ENCODE results near the gene CNTNAP5.

Gene CNTNAP5

DNA sequence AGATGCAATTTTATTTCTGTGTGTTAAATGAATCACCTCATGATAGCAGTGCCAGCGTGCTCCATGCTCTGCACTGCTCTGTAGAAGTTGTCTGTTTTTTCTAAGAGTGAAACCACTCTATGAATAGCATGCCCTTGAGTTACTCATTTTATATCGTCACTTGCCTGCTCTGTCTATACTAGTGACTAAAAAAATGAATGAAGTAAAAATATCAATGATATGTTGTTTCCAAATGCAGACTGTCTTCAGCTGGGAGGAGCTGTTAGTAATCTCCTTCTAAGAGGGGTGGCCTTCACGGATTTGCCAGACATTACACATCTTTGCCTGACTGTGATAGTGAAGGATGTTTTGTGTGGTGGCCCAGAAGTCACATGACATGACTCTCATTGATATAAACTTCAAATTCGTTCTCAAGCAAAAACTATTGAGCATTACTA, 852.1 kb downstream of the CNTNAP5 start:
- H3K4me3 ChIP-seq (ENCODE audit: low read depth, low read length) = no peak overlapping the region
- TF ChIP-seq, protein P1, sequence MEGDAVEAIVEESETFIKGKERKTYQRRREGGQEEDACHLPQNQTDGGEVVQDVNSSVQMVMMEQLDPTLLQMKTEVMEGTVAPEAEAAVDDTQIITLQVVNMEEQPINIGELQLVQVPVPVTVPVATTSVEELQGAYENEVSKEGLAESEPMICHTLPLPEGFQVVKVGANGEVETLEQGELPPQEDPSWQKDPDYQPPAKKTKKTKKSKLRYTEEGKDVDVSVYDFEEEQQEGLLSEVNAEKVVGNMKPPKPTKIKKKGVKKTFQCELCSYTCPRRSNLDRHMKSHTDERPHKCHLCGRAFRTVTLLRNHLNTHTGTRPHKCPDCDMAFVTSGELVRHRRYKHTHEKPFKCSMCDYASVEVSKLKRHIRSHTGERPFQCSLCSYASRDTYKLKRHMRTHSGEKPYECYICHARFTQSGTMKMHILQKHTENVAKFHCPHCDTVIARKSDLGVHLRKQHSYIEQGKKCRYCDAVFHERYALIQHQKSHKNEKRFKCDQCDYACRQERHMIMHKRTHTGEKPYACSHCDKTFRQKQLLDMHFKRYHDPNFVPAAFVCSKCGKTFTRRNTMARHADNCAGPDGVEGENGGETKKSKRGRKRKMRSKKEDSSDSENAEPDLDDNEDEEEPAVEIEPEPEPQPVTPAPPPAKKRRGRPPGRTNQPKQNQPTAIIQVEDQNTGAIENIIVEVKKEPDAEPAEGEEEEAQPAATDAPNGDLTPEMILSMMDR (IDR thresholded peaks at IDR 0.05; ENCODE audit: insufficient read depth, low read depth, low read length, missing control alignments) = no peak
- DNase-seq (ENCODE audit: low read depth) = peak; percentile 67

- H3K4me3 ChIP-seq (ENCODE audit: low read depth, low read length) = no peak overlapping the region
- DNase-seq (ENCODE audit: low read depth) = no peak
- TF ChIP-seq, protein P1 (IDR thresholded peaks at IDR 0.05; ENCODE audit: insufficient read depth, low read depth, low read length, missing control alignments) = no peak
Measured at GRCh38 chr2:124879640-124880039, 854.6 kb downstream of the CNTNAP5 start.

GRCh38 chr2:124880995-124881394, 855.9 kb downstream of the CNTNAP5 start:
- TF ChIP-seq, protein P1 (IDR thresholded peaks at IDR 0.05; ENCODE audit: insufficient read depth, low read depth, low read length, missing control alignments) = no peak
- no peak overlapping the region for H3K4me3 ChIP-seq (ENCODE audit: low read depth, low read length)
- DNase-seq (ENCODE audit: low read depth) = no peak

GRCh38 chr2:124882423-124882822, 857.3 kb downstream of the CNTNAP5 start:
- H3K4me3 ChIP-seq (ENCODE audit: low read depth, low read length) = no peak overlapping the region
- DNase-seq (ENCODE audit: low read depth) = peak; percentile 16
- TF ChIP-seq, protein P1 (IDR thresholded peaks at IDR 0.05; ENCODE audit: insufficient read depth, low read depth, low read length, missing control alignments) = no peak

DNA sequence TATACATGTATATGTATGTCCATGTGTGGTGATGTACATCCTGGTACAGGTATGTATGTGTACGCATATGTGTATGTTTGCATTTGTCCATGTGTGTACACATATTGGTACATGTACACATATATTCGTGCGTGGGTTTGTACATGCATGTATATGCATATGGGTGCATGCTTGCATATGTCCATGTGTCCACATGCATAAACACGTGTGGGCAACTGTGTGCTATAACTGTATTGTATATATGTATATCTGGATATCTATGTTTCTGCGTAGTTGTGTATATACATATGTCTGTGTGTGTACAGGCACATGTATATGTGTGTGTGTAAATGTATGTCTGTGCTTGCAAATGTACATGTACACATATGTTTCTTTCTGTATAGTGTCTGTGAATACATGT, 858.5 kb downstream of the CNTNAP5 start:
- TF ChIP-seq, protein P1 (IDR thresholded peaks at IDR 0.05; ENCODE audit: insufficient read depth, low read depth, low read length, missing control alignments) = no peak
- DNase-seq (ENCODE audit: low read depth) = no peak
- H3K4me3 ChIP-seq (ENCODE audit: low read depth, low read length) = no peak overlapping the region

DNA sequence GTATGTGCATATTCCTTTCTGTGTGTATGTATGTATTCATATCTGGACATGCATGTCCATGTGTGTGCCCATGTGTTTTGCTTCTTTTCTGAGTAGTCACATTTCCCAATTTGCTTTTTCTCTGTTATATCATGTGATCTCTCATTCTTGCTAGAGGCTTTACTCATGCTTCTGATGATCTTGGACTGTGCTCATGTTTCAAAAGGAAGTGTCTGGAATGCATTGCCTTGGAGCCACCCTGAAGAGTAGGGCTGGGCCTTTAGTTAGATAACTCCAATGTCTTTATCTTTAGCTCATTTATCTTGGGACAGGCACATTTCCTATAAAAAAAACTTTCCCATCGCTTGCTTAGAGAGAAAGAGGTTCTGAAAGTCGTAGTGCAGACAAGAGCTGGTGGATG, 859.2 kb downstream of the CNTNAP5 start:
- TF ChIP-seq, protein P1 (IDR thresholded peaks at IDR 0.05; ENCODE audit: insufficient read depth, low read depth, low read length, missing control alignments) = no peak
- H3K4me3 ChIP-seq (ENCODE audit: low read depth, low read length) = no peak overlapping the region
- no peak for DNase-seq (ENCODE audit: low read depth)

DNA sequence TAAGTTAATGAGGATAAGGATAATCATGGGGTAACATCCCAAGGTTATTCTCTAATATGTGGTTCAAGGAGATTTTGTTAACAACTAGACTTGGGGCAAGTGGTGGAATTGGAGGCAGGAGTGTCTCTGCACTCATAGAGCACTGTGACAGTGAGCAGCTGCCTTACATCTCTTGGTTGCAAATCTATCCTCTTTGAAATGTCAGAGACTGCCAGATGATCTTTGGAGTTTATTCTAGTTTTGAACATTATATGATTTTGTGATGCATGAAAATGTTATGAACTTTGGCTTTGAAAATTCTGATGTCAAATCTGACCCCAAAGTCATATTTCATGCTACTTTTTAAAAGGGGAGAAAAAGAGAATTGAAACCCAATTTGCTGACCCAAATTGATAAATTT, 861.1 kb downstream of the CNTNAP5 start:
- no peak for DNase-seq (ENCODE audit: low read depth)
- TF ChIP-seq, protein P1 (IDR thresholded peaks at IDR 0.05; ENCODE audit: insufficient read depth, low read depth, low read length, missing control alignments) = no peak
- H3K4me3 ChIP-seq (ENCODE audit: low read depth, low read length) = no peak overlapping the region
